OCI-LY1 (cell line): ENCODE measurements around the gene STRIP1.

Source experiments
- H2AFZ ChIP-seq: fragments of 200-600 bp; sonication (generic), shearing (Covaris generic); 2 replicates; pipeline ENCODE4 v1.6.0; 2014; ENCODE audit warnings: antibody characterized with exemption, mild to moderate bottlenecking, low read length
- H3F3A ChIP-seq: fragments of 200-600 bp; sonication (generic), shearing (Covaris generic); 2 replicates; pipeline ENCODE4 v1.6.0; 2014; ENCODE audit warnings: mild to moderate bottlenecking, antibody characterized with exemption, low read length, moderate library complexity; ENCODE audit not compliant: insufficient read depth
- H3K27ac ChIP-seq: fragments of 200-600 bp; sonication (generic); 2 replicates; pipeline ENCODE4 v1.5.1; 2014; ENCODE audit warnings: low read length, mixed run types, mild to moderate bottlenecking, low read depth; ENCODE audit not compliant: poor library complexity, severe bottlenecking
- H3K27me3 ChIP-seq: fragments of 200-600 bp; sonication (generic); 2 replicates; pipeline ENCODE4 v1.6.0; 2014; ENCODE audit warnings: antibody characterized with exemption, mild to moderate bottlenecking, low read length, moderate library complexity; ENCODE audit not compliant: insufficient read depth
- H3K36me3 ChIP-seq: fragments of 200-600 bp; sonication (generic); 2 replicates; pipeline ENCODE4 v1.6.1; 2014; ENCODE audit warnings: mild to moderate bottlenecking, antibody characterized with exemption, low read length, moderate library complexity, mixed read lengths; ENCODE audit not compliant: insufficient read depth
- H3K4me1 ChIP-seq: fragments of 200-600 bp; sonication (generic); 2 replicates; pipeline ENCODE4 v1.5.1; 2014; ENCODE audit warnings: mild to moderate bottlenecking, low read length, moderate library complexity; ENCODE audit not compliant: insufficient read depth, severe bottlenecking
- H3K4me2 ChIP-seq: fragments of 200-600 bp; sonication (generic), shearing (Covaris generic); 2 replicates; pipeline ENCODE4 v1.6.1; 2014; ENCODE audit warnings: low read length
- H3K4me3 ChIP-seq: fragments of 200-600 bp; sonication (generic); 2 replicates; pipeline ENCODE4 v1.5.1; 2014; ENCODE audit warnings: low read length, low read depth, mild to moderate bottlenecking, mixed read lengths; ENCODE audit not compliant: poor library complexity, severe bottlenecking
- H3K79me2 ChIP-seq: fragments of 200-600 bp; shearing (Covaris generic); 2 replicates; pipeline ENCODE4 v1.6.1; 2016; ENCODE audit warnings: mixed run types, low read length, mixed read lengths; ENCODE audit not compliant: insufficient read depth
- H3K9ac ChIP-seq: fragments of 200-600 bp; sonication (generic), shearing (Covaris generic); 2 replicates; pipeline ENCODE4 v1.6.1; 2014; ENCODE audit warnings: mild to moderate bottlenecking, low read length, mixed read lengths
- H3K9me2 ChIP-seq: fragments of 200-600 bp; sonication (generic), shearing (Covaris generic); 2 replicates; pipeline ENCODE4 v1.6.1; 2014; ENCODE audit warnings: low read depth, mild to moderate bottlenecking, low read length, mixed read lengths
- H3K9me3 ChIP-seq: fragments of 200-600 bp; shearing (Covaris generic); 2 replicates; pipeline ENCODE4 v1.6.1; 2014; ENCODE audit warnings: low read length, mixed read lengths
- H4K20me1 ChIP-seq: fragments of 200-600 bp; sonication (generic), shearing (Covaris generic); 2 replicates; pipeline ENCODE4 v1.6.0; 2016; ENCODE audit warnings: mild to moderate bottlenecking, low read length; ENCODE audit not compliant: insufficient read depth
- CTCF ChIP-seq: fragments of 200-600 bp; sonication (generic), shearing (Covaris generic); IDR thresholded peaks from 2 replicates; pipeline ENCODE4 v1.5.1; 2017; ENCODE audit warnings: mild to moderate bottlenecking, antibody characterized with exemption, low read length, moderate library complexity, mixed read lengths
- EZH2 ChIP-seq: fragments of 200-600 bp; sonication (generic), shearing (Covaris generic); IDR thresholded peaks from 2 replicates; pipeline ENCODE4 v1.8.0; 2017; ENCODE audit warnings: borderline replicate concordance, mixed run types, mild to moderate bottlenecking, antibody characterized with exemption, low read length, moderate library complexity, mixed read lengths

Gene STRIP1

GRCh38 chr1:110065841-110066240 lies 31.4 kb downstream of the STRIP1 start:
- no peaks in the 10 kb centered on the region; the same call in 1 of the 2 replicates for H3K36me3 ChIP-seq

DNA sequence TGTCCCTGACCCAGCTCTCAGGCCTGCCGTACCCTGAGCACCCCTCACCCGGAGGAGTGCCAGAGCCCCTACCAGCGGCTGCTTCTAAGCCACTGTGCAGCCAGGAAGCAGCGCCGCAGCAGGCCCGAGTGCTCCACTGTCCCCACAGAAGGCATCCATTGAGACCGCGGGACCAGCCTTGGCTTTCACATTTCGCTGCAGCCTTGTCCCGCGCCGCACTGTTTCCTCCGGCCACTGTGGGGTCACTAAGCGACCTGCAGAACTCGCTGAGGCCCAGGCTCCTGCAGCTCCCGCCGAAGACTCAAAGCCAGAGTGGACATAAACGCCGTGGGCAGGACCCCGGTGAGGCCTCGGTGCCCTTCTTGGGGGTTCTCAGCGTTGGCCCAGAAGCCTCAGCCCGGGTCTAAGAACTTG lies 33.1 kb downstream of the STRIP1 start:
- H3K4me3 ChIP-seq = no peak overlapping the region
- no peaks in the 10 kb centered on the region for H3K4me1 ChIP-seq
- no peak overlapping the region for H3K27ac ChIP-seq
- H3K36me3 ChIP-seq = no peaks in the 10 kb centered on the region
- H3K79me2 ChIP-seq = no peaks in the 10 kb centered on the region
- H3K9me3 ChIP-seq = no peaks in the 10 kb centered on the region
- H4K20me1 ChIP-seq = no peaks in the 10 kb centered on the region
- no peak overlapping the region for H3K4me2 ChIP-seq
- no peak overlapping the region for H3K9ac ChIP-seq
- no peak for TF ChIP-seq CTCF
- no peaks in the 10 kb centered on the region for H3F3A ChIP-seq
- H2AFZ ChIP-seq = no peak overlapping the region
- no peaks in the 10 kb centered on the region; the same call in 1 of the 2 replicates for H3K27me3 ChIP-seq
- no peaks in the 10 kb centered on the region for H3K9me2 ChIP-seq

More at GRCh38 chr1:110065841-110066240, 31.4 kb downstream of the STRIP1 start:
- TF ChIP-seq EZH2 (no peak), CTCF (no peak)
- Histone ChIP-seq H3K9me2 (no peaks in the 10 kb centered on the region), H3K4me3 (no peak overlapping the region), H3K9ac (no peak overlapping the region), H3K27me3 (no peaks in the 10 kb centered on the region; the same call in 1 of the 2 replicates), H3K27ac (no peak overlapping the region), H3K79me2 (no peaks in the 10 kb centered on the region), H4K20me1 (no peaks in the 10 kb centered on the region), H3K9me3 (no peaks in the 10 kb centered on the region), H3F3A (no peaks in the 10 kb centered on the region), H2AFZ (no peak overlapping the region), H3K4me2 (no peak overlapping the region), H3K4me1 (no peaks in the 10 kb centered on the region)

DNA sequence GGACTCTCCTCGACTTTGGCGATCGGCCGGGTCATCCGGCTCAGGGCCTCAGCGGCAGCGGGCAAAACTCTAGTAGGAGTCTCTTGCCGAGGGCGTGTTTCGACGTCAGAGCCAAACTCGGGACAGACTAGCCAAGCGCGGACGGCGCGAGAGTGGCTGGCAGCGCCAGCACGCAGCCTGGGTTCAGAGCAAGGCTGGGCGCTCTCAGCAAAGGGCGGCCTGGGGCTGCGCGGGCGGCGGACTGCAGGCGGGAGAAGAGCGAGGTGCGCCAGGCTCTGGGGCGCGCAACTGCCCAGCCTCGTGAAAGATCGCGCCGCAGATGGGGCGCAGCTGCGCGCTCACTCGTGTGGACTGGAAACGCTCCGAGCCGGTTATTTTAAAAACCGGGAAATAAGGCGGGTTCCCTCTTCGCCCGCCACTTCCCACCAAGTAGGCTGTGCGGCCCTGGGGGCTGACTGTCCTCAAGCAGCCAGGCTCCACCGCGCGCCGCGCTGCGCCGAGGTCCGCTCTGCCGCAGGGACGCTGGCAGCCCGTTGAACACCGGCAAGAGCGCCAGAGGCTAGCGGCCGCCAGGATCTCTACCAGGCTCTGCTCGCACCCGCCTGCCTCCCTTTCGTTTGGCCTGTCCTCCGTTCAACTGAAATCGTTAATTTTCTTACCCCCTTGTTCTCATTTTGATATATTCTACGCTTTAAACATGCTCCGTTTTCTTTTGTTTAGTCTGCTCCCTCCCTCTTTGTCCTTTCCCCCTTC lies 33.6 kb downstream of the STRIP1 start:
- no peaks in the 10 kb centered on the region for H3K9me3 ChIP-seq
- no peaks in the 10 kb centered on the region for H3F3A ChIP-seq
- no peak overlapping the region for H3K9ac ChIP-seq
- no peaks in the 10 kb centered on the region for H4K20me1 ChIP-seq
- no peaks in the 10 kb centered on the region for H3K9me2 ChIP-seq
- H3K4me3 ChIP-seq = no peak overlapping the region
- H3K4me2 ChIP-seq = no peak overlapping the region
- no peaks in the 10 kb centered on the region for H3K79me2 ChIP-seq
- no peaks in the 10 kb centered on the region for H3K4me1 ChIP-seq
- H3K27me3 ChIP-seq = peaks cover 3% of the 10 kb centered on the region; the same call in 1 of the 2 replicates
- H3K27ac ChIP-seq = no peak overlapping the region
- TF ChIP-seq EZH2 = no peak
- no peak for TF ChIP-seq CTCF
- no peak overlapping the region for H2AFZ ChIP-seq
- no peaks in the 10 kb centered on the region for H3K36me3 ChIP-seq
